ENCODE results near the gene CNPY1. TPM values are rescaled to one million over a fixed set of nuclear protein-coding genes. Genes with fewer than 3 reads are reported as not detected.

The CNPY1 gene
- total and polyA plus RNA-seq, 4 donors: not detected

- Histone ChIP-seq H3K4me3 (no peak overlapping the region), H3K9ac (ENCODE audit: insufficient read depth in 1 of 2, low read length in 2 of 2) (no peak overlapping the region), H3K9me3 (ENCODE audit: control insufficient read depth in 4 of 4, insufficient read depth in 3 of 4, low read length in 3 of 4) (peaks cover 0 to 8% (median 0%) of the 10 kb centered on the region in 4 donors), H3K27ac (ENCODE audit: low read depth in 1 of 2, low read length in 1 of 2) (no peak overlapping the region), H3K4me1 (ENCODE audit: control insufficient read depth in 5 of 5, insufficient read depth in 5 of 5, low read length in 5 of 5) (no peaks in the 10 kb centered on the region), H3K36me3 (ENCODE audit: control insufficient read depth in 4 of 4, insufficient read depth in 4 of 4, low read length in 4 of 4) (no peaks in the 10 kb centered on the region), H3K27me3 (ENCODE audit: control insufficient read depth in 3 of 3, insufficient read depth in 3 of 3, low read length in 2 of 3) (no peaks in the 10 kb centered on the region)
- no peak for TF ChIP-seq CTCF (IDR thresholded peaks at IDR 0.05; ENCODE audit: control extremely low read depth, extremely low read depth)
- DNase-seq (no peak), ATAC-seq (ENCODE audit: insufficient read depth, low FRiP score) (no peak)
- 90 to 96% methylated on average over 10 of the region's 10 CpGs for WGBS, 2 donors
Observed at GRCh38 chr7:155549226-155549625, 2.9 kb upstream of the CNPY1 start.

GRCh38 chr7:155547161-155547791, 917 bp upstream of the CNPY1 start:
- 87 to 93% methylated on average over 12 of the region's 12 CpGs for WGBS, 2 donors
- Histone ChIP-seq H3K9ac (ENCODE audit: insufficient read depth in 1 of 2, low read length in 2 of 2) (no peak overlapping the region), H3K27me3 (ENCODE audit: control insufficient read depth in 3 of 3, insufficient read depth in 3 of 3, low read length in 2 of 3) (peaks cover 0 to 4% (median 0%) of the 10 kb centered on the region in 3 donors), H3K36me3 (ENCODE audit: control insufficient read depth in 4 of 4, insufficient read depth in 4 of 4, low read length in 4 of 4) (no peaks in the 10 kb centered on the region), H3K4me1 (ENCODE audit: control insufficient read depth in 5 of 5, insufficient read depth in 5 of 5, low read length in 5 of 5) (peaks cover 0 to 12% (median 0%) of the 10 kb centered on the region in 5 donors), H3K27ac (ENCODE audit: low read depth in 1 of 2, low read length in 1 of 2) (no peak overlapping the region), H3K9me3 (ENCODE audit: control insufficient read depth in 4 of 4, insufficient read depth in 3 of 4, low read length in 3 of 4) (peaks cover 0 to 2% (median 0%) of the 10 kb centered on the region in 4 donors), H3K4me3 (no peak overlapping the region)
- DNase-seq (no peak), ATAC-seq (ENCODE audit: insufficient read depth, low FRiP score) (no peak)
- no peak for TF ChIP-seq CTCF (IDR thresholded peaks at IDR 0.05; ENCODE audit: control extremely low read depth, extremely low read depth)

- no peaks in the 10 kb centered on the region for H3K9me3 ChIP-seq (ENCODE audit: control insufficient read depth in 4 of 4, insufficient read depth in 3 of 4, low read length in 3 of 4)
- TF ChIP-seq CTCF (IDR thresholded peaks at IDR 0.05; ENCODE audit: control extremely low read depth, extremely low read depth): no peak
- DNase-seq (no peak), ATAC-seq (ENCODE audit: insufficient read depth, low FRiP score) (no peak)
- peaks cover 0 to 12% (median 0%) of the 10 kb centered on the region in 5 donors for H3K4me1 ChIP-seq (ENCODE audit: control insufficient read depth in 5 of 5, insufficient read depth in 5 of 5, low read length in 5 of 5)
- H3K4me3 ChIP-seq: no peak overlapping the region
- peaks cover 0 to 7% (median 3%) of the 10 kb centered on the region in 3 donors for H3K27me3 ChIP-seq (ENCODE audit: control insufficient read depth in 3 of 3, insufficient read depth in 3 of 3, low read length in 2 of 3)
- no peak overlapping the region for H3K27ac ChIP-seq (ENCODE audit: low read depth in 1 of 2, low read length in 1 of 2)
- 84 to 87% methylated on average over 9 of the region's 9 CpGs for WGBS, 2 donors
- no peaks in the 10 kb centered on the region for H3K36me3 ChIP-seq (ENCODE audit: control insufficient read depth in 4 of 4, insufficient read depth in 4 of 4, low read length in 4 of 4)
- H3K9ac ChIP-seq (ENCODE audit: insufficient read depth in 1 of 2, low read length in 2 of 2): no peak overlapping the region
Observed at GRCh38 chr7:155545348-155545747, 1.0 kb downstream of the CNPY1 start.

- Histone ChIP-seq H3K27ac (ENCODE audit: low read depth in 1 of 2, low read length in 1 of 2) (no peak overlapping the region), H3K4me1 (ENCODE audit: control insufficient read depth in 5 of 5, insufficient read depth in 5 of 5, low read length in 5 of 5) (peaks cover 0 to 12% (median 0%) of the 10 kb centered on the region in 5 donors), H3K27me3 (ENCODE audit: control insufficient read depth in 3 of 3, insufficient read depth in 3 of 3, low read length in 2 of 3) (peaks cover 0 to 7% (median 7%) of the 10 kb centered on the region in 3 donors), H3K9me3 (ENCODE audit: control insufficient read depth in 4 of 4, insufficient read depth in 3 of 4, low read length in 3 of 4) (no peaks in the 10 kb centered on the region), H3K36me3 (ENCODE audit: control insufficient read depth in 4 of 4, insufficient read depth in 4 of 4, low read length in 4 of 4) (no peaks in the 10 kb centered on the region), H3K4me3 (no peak overlapping the region), H3K9ac (ENCODE audit: insufficient read depth in 1 of 2, low read length in 2 of 2) (no peak overlapping the region)
- DNase-seq: no peak
- 80 to 83% methylated on average over 7 of the region's 7 CpGs for WGBS, 2 donors
- ATAC-seq (ENCODE audit: insufficient read depth, low FRiP score): no peak
- TF ChIP-seq CTCF (IDR thresholded peaks at IDR 0.05; ENCODE audit: control extremely low read depth, extremely low read depth): no peak
Observed at GRCh38 chr7:155544485-155544884, 1.9 kb downstream of the CNPY1 start.
